Measurements from ENCODE around the gene NUP133.

NUP133 gene

GRCh38 chr1:229487181-229487580 is 21.0 kb downstream of the NUP133 start:
- Histone ChIP-seq H3K4me3 (IDR thresholded peaks at IDR 0.05; ENCODE audit: insufficient read depth, low read depth, low read length) (no peak overlapping the region), H3K4me2 (no peak overlapping the region), H3K9ac (no peak overlapping the region), H3K27me3 (ENCODE audit: insufficient read depth, low read depth) (no peaks in the 10 kb centered on the region), H3K4me1 (ENCODE audit: low read depth, poor library complexity, severe bottlenecking) (no peaks in the 10 kb centered on the region), H3K79me2 (ENCODE audit: insufficient read depth, low read depth) (no peaks in the 10 kb centered on the region), H3K36me3 (ENCODE audit: insufficient read depth) (peaks cover 5% of the 10 kb centered on the region; the same call in 1 of the 2 replicates), H2AFZ (ENCODE audit: low read depth) (no peak overlapping the region), H4K20me1 (ENCODE audit: insufficient read depth) (no peaks in the 10 kb centered on the region), H3K27ac (no peak overlapping the region)
- no peak for TF ChIP-seq CTCF (conservative IDR thresholded peaks at IDR 0.05; ENCODE audit: low read depth, low read length)

GRCh38 chr1:229485318-229485717 is 22.8 kb downstream of the NUP133 start:
- H3K27ac ChIP-seq, result no peak overlapping the region
- H3K36me3 ChIP-seq (ENCODE audit: insufficient read depth), result peaks cover 5% of the 10 kb centered on the region; the same call in 1 of the 2 replicates
- no peak overlapping the region for H2AFZ ChIP-seq (ENCODE audit: low read depth)
- H3K9ac ChIP-seq, result no peak overlapping the region
- no peak overlapping the region for H3K4me3 ChIP-seq (IDR thresholded peaks at IDR 0.05; ENCODE audit: insufficient read depth, low read depth, low read length)
- H4K20me1 ChIP-seq (ENCODE audit: insufficient read depth), result no peaks in the 10 kb centered on the region
- H3K4me1 ChIP-seq (ENCODE audit: low read depth, poor library complexity, severe bottlenecking), result no peaks in the 10 kb centered on the region
- H3K79me2 ChIP-seq (ENCODE audit: insufficient read depth, low read depth), result no peaks in the 10 kb centered on the region
- no peak overlapping the region for H3K4me2 ChIP-seq
- no peaks in the 10 kb centered on the region for H3K27me3 ChIP-seq (ENCODE audit: insufficient read depth, low read depth)
- no peak for TF ChIP-seq CTCF (conservative IDR thresholded peaks at IDR 0.05; ENCODE audit: low read depth, low read length)

- H3K79me2 ChIP-seq (ENCODE audit: insufficient read depth, low read depth), result no peaks in the 10 kb centered on the region
- H3K27ac ChIP-seq, result no peak overlapping the region
- H4K20me1 ChIP-seq (ENCODE audit: insufficient read depth), result no peaks in the 10 kb centered on the region
- no peaks in the 10 kb centered on the region for H3K27me3 ChIP-seq (ENCODE audit: insufficient read depth, low read depth)
- H3K9ac ChIP-seq, result no peak overlapping the region
- H2AFZ ChIP-seq (ENCODE audit: low read depth), result no peak overlapping the region
- no peak for TF ChIP-seq CTCF (conservative IDR thresholded peaks at IDR 0.05; ENCODE audit: low read depth, low read length)
- no peak overlapping the region for H3K4me3 ChIP-seq (IDR thresholded peaks at IDR 0.05; ENCODE audit: insufficient read depth, low read depth, low read length)
- H3K4me2 ChIP-seq, result no peak overlapping the region
- peaks cover 5% of the 10 kb centered on the region; the same call in 1 of the 2 replicates for H3K36me3 ChIP-seq (ENCODE audit: insufficient read depth)
- peaks cover 15% of the 10 kb centered on the region for H3K4me1 ChIP-seq (ENCODE audit: low read depth, poor library complexity, severe bottlenecking)
Observed at GRCh38 chr1:229482511-229482910, 25.6 kb downstream of the NUP133 start.

- Histone ChIP-seq H3K4me1 (ENCODE audit: low read depth, poor library complexity, severe bottlenecking) (peaks cover 15% of the 10 kb centered on the region), H3K36me3 (ENCODE audit: insufficient read depth) (peaks cover 6% of the 10 kb centered on the region; the same call in 1 of the 2 replicates), H3K4me3 (IDR thresholded peaks at IDR 0.05; ENCODE audit: insufficient read depth, low read depth, low read length) (no peak overlapping the region), H3K9ac (no peak overlapping the region), H4K20me1 (ENCODE audit: insufficient read depth) (no peaks in the 10 kb centered on the region), H3K4me2 (no peak overlapping the region), H2AFZ (ENCODE audit: low read depth) (no peak overlapping the region), H3K27ac (no peak overlapping the region), H3K79me2 (ENCODE audit: insufficient read depth, low read depth) (no peaks in the 10 kb centered on the region), H3K27me3 (ENCODE audit: insufficient read depth, low read depth) (no peaks in the 10 kb centered on the region)
- TF ChIP-seq CTCF (conservative IDR thresholded peaks at IDR 0.05; ENCODE audit: low read depth, low read length), result no peak
Observed at GRCh38 chr1:229480495-229480894, 27.6 kb downstream of the NUP133 start.

All from KMS-11 (cell line).